Activated CD8-positive, alpha-beta memory T cell treated with anti-CD3 and anti-CD28 coated beads for 48 hours (primary cell): ENCODE results near the gene GLT8D1.
"Not testable (repeated sequence)": the region's sequence is repeated elsewhere in the genome, so short reads cannot be mapped to it uniquely, and the experiment has no call there.

Experiments
- DNase-seq, 3 experiments: peaks; one replicate each; pipeline ENCODE4 v3.0.0-alpha.2; 2020; ENCODE audit warnings: low read depth in 2 of 3, low spot score in 2 of 3

GLT8D1 gene

DNA sequence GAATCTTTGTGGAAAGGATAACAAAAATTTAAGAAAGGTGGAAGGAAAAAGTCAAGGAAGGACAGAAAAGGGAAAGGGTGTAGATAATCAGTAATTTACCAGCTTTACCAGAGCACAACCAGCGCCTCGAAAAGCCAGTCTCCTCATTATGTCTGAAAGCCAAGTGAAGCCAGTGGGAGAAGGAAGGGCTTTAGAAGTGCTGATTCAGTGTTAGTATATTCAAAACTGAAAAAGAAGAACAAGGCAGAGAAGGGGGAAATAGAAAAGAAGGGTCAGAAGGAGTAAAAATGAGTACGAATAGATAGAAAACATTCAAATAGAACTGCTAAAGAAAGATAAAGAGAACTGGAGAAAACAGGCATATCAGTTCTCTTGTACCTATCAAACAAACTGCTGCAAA is 24.0 kb downstream of the GLT8D1 start:
- no peak for DNase-seq

DNA sequence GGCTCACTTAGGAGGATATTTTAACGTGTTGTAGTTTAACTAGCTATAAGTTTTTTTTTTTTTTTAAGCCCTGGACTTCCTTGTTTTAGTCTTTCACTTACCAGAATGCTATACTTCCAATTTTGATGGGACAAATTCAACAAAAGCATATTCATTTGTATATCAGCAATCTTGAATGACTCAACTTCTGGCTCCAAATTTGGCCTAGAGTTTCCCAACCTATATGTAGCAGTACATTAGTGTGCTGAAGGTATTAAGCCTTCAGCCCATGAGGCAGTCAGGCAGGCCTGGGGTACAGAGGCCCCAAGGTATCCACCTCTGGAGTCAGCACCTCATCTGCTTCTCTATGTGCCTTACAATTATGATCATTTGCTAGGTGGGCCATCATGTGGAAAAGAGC is 25.8 kb downstream of the GLT8D1 start:
- no peak for DNase-seq

DNA sequence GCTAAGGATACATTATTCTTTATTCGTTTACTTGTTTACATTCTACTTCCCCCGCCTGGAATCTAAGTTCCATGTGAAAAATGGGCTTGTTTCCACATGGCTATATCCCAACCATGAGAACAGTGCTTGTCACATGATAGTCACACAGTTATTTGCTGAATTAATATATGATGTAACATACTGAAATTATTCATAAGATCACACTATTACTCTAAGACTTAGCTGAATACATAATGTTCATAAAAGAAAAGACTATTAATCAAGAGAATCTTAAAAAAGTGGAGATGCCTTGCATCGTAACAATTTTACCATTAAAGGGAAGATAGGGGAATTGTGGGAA is 26.4 kb downstream of the GLT8D1 start:
- DNase-seq = no peak

- DNase-seq = no peak
Observed at GRCh38 chr3:52678265-52679198, 27.1 kb downstream of the GLT8D1 start.

- DNase-seq = not testable (repeated sequence)
Observed at GRCh38 chr3:52676201-52676600, 29.4 kb downstream of the GLT8D1 start.

- DNase-seq = no peak
Observed at GRCh38 chr3:52671676-52672075, 33.9 kb downstream of the GLT8D1 start.

GRCh38 chr3:52670621-52671521 is 34.7 kb downstream of the GLT8D1 start:
- no peak for DNase-seq

GRCh38 chr3:52663098-52663497 is 42.5 kb downstream of the GLT8D1 start:
- DNase-seq = no peak

DNA sequence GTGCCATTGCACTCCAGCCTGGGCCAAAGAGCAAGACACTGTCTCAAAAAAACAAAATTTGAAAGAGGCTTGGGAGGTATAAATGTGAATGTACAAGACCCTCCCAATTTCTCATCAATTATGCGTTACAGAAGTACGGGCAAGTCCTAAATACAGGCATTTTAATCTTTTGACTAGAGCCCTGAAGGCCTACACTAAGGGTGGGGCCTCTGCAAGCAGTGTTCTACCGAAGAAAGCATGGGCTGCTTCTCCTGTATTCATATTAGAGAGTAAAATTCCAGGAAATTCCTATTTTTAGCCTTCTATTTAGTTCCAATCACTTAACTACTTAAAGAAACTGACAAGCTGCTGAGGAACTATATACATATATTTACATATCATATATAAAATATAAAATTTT is 45.5 kb downstream of the GLT8D1 start:
- DNase-seq = no peak

GRCh38 chr3:52655895-52656294 is 49.7 kb downstream of the GLT8D1 start:
- DNase-seq = no peak

GRCh38 chr3:52651592-52651991 is 54.0 kb downstream of the GLT8D1 start:
- DNase-seq = no peak

- DNase-seq = no peak
Observed at GRCh38 chr3:52650439-52650838, 55.2 kb downstream of the GLT8D1 start.

DNA sequence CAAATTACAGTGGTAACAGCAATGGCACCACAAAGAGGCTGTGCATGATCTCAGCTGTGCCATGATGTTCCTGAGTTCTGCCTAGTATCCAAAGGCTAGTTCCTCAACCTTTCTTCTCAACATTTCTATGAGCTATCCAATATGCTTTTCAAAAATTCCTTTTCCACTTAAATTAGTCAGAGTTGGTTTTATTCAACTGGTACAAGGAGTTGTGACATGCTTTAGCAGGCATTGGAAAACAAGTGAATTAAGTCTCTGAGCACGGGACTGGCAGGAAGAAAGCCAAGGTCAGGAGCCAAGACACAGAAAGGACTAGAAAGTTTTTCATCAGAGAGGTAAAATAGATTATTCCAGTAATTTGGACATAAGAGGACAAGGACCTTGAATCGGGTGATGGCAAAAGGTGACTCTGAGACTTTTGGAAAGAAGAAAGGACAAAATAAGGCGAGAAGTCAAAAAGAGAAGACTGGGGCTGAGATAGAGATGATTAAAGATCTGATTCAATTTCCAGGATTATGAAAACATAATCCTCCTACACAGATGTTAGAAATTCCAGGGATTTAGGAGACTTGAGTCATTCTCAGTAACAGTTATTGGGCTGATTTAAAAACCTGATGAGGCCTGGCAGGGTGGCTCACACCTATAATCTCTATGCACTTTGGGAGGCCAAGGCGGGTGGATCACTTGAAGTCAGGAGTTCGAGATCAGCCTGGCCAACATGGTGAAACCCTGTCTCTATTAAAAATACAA is 56.0 kb downstream of the GLT8D1 start:
- DNase-seq = no peak

DNA sequence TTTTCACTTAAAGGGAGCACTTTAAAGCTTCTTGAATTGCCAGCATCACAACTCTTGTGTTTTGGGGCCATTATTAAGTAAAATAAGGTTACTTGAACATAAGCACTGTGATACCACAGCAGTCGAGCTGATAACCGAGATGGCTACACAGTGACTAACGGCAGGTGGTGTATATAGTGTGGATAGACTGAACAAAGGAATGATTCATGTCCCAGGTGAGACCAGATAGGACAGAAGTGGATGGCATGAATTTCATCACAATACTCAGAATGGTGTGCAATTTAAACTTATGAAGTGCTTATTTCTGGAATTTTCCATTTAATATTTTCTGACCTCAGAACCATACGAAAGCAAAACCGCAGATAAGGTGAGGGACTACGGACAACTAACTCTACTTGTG is 60.0 kb downstream of the GLT8D1 start:
- no peak for DNase-seq
